Measurements from ENCODE around the gene TBX15.

- TF ChIP-seq CTCF (IDR thresholded peaks at IDR 0.05; ENCODE audit: borderline replicate concordance, extremely low read depth, low read length, poor library complexity, severe bottlenecking) (no peak), EZH2 (IDR thresholded peaks at IDR 0.05; ENCODE audit: borderline replicate concordance, low read depth, low read length, severe bottlenecking) (no peak)
Measured at GRCh38 chr1:118960026-118960561, 28.0 kb downstream of the TBX15 start.

Measured in DND-41 (cell line).